Aorta (tissue), 5 donors: Measurements from ENCODE around the gene BORA. TPM values are rescaled to one million over a fixed set of nuclear protein-coding genes. Genes with fewer than 3 reads are reported as not detected.

Experiments used
- ATAC-seq: fragments of 200-7000 bp; cut with Tn5 transposase; one replicate; pipeline ENCODE4 v1.9.1; 2022; ENCODE audit warnings: moderate library complexity; ENCODE audit not compliant: low FRiP score
- DNase-seq, 2 donors: peaks; one replicate each; pipeline ENCODE4 v3.0.0-alpha.2; 2020
- H3K27ac ChIP-seq, 2 donors: one replicate each; pipeline ENCODE4 v1.5.1; 2013; ENCODE audit warnings: low read length in 2 of 2, mild to moderate bottlenecking in 2 of 2, moderate library complexity in 2 of 2, control low read depth in 1 of 2, inconsistent platforms in 1 of 2, low read depth in 1 of 2
- H3K27me3 ChIP-seq, 2 donors: one replicate each; pipeline ENCODE4 v1.6.1; 2013; ENCODE audit warnings: control low read depth in 1 of 2, low read length in 1 of 2, mild to moderate bottlenecking in 1 of 2, moderate library complexity in 1 of 2; ENCODE audit not compliant: insufficient read depth in 2 of 2, control insufficient read depth in 1 of 2
- H3K36me3 ChIP-seq, 2 donors: one replicate each; pipeline ENCODE4 v1.6.1; 2013; ENCODE audit warnings: control low read depth in 1 of 2, low read length in 1 of 2, mild to moderate bottlenecking in 1 of 2; ENCODE audit not compliant: insufficient read depth in 2 of 2, control insufficient read depth in 1 of 2
- H3K4me1 ChIP-seq, 2 donors: one replicate each; pipeline ENCODE4 v1.6.1; 2013; ENCODE audit warnings: low read length in 2 of 2, control low read depth in 1 of 2, mild to moderate bottlenecking in 1 of 2, moderate library complexity in 1 of 2; ENCODE audit not compliant: insufficient read depth in 2 of 2, control insufficient read depth in 1 of 2
- H3K4me3 ChIP-seq, 2 donors: one replicate each; pipeline ENCODE4 v1.5.1; 2013; ENCODE audit warnings: low read length in 2 of 2, control low read depth in 1 of 2, mild to moderate bottlenecking in 1 of 2
- H3K9me3 ChIP-seq: one replicate; pipeline ENCODE4 v1.6.1; 2013; ENCODE audit warnings: mild to moderate bottlenecking, low read length; ENCODE audit not compliant: control insufficient read depth
- WGBS, 2 donors: extraction: QIAGEN DNeasy Blood & Tissue Kit; methylation state at CpG; one replicate each; pipeline ENCODE4 v1.1.7; 2013; 5-methylcytosine and 5-hydroxymethylcytosine counted together
- intact Hi-C, 2 donors: fragments of 100-400 bp; cut with DNase I; formaldehyde crosslinking; loops; one replicate each; pipeline versions ENCODE4 v1.14.2 to v1.15.0; 2022
- polyA plus RNA-seq, 2 donors: library from polyadenylated mRNA; stranded (reverse); fragments of 200-250 nt; gene quantifications; one replicate each; pipeline ENCODE4 v1.2.3, GENCODE V29; 2013
- total RNA-seq, 2 donors: library from RNA; stranded (reverse); fragmentation: NEBNext Ultra II Directional; extraction: Animal tissue kit (Norgen Biotek cat#: 25700); gene quantifications; one replicate each; pipeline ENCODE4 v1.2.1, GENCODE V29; 2021
- donor health status: healthy with polysubstance abuse.
- donor health status: Bipolar disorder and iron deficiency.
- donor health status: DM: no; HTN: no; CAD: no.
- donor health status: DM: no; HTN: no; CAD: no.
- donor health status: DM: yes; HTN: yes; CAD: no.

The BORA gene
- total and polyA plus RNA-seq, 4 donors: 1.5 to 6.9 (median 2.1) TPM

GRCh38 chr13:72745260-72745659 is 17.5 kb downstream of the BORA start:
- whole genome bisulfite sequencing, 2 donors: 78 to 83% methylated on average over 1 of the region's 1 CpG
- Histone ChIP-seq H3K36me3 (peaks cover 2 to 6% of the 10 kb centered on the region in 2 donors), H3K4me3 (no peak overlapping the region), H3K27me3 (no peaks in the 10 kb centered on the region), H3K27ac (no peak overlapping the region), H3K4me1 (no peaks in the 10 kb centered on the region), H3K9me3 (no peaks in the 10 kb centered on the region)
- ATAC-seq: no peak
- intact Hi-C loops: no loop called here
- DNase-seq: no peak

GRCh38 chr13:72751220-72751619 is 23.5 kb downstream of the BORA start:
- H3K36me3 ChIP-seq: peaks cover 2 to 6% of the 10 kb centered on the region in 2 donors
- intact Hi-C loops: no loop called here

GRCh38 chr13:72754111-72754510 is 26.4 kb downstream of the BORA start:
- WGBS, 2 donors: 88 to 89% methylated on average over 6 of the region's 6 CpGs

More at GRCh38 chr13:72751220-72751619, 23.5 kb downstream of the BORA start:
- DNase-seq (no peak), ATAC-seq (no peak)
- Histone ChIP-seq H3K4me3 (no peak overlapping the region), H3K27me3 (no peaks in the 10 kb centered on the region), H3K27ac (no peak overlapping the region), H3K9me3 (no peaks in the 10 kb centered on the region), H3K4me1 (no peaks in the 10 kb centered on the region)

GRCh38 chr13:72757792-72758535 is 30.2 kb downstream of the BORA start:
- WGBS, 2 donors: 66 to 70% methylated on average over 4 of the region's 4 CpGs
- intact Hi-C loops: no loop called here
- peaks cover 0 to 2% of the 10 kb centered on the region in 2 donors for H3K36me3 ChIP-seq

More at GRCh38 chr13:72754111-72754510, 26.4 kb downstream of the BORA start:
- Histone ChIP-seq H3K36me3 (no peaks in the 10 kb centered on the region), H3K4me1 (no peaks in the 10 kb centered on the region), H3K4me3 (no peak overlapping the region), H3K27ac (no peak overlapping the region), H3K27me3 (no peaks in the 10 kb centered on the region), H3K9me3 (no peaks in the 10 kb centered on the region)
- intact Hi-C loops: no loop called here
- ATAC-seq: no peak
- DNase-seq: no peak

GRCh38 chr13:72760189-72760588 is 32.5 kb downstream of the BORA start:
- WGBS, 2 donors: 86 to 92% methylated on average over 3 of the region's 3 CpGs
- intact Hi-C loops: no loop called here

More at GRCh38 chr13:72757792-72758535, 30.2 kb downstream of the BORA start:
- ATAC-seq (no peak), DNase-seq (no peak)
- no peaks in the 10 kb centered on the region for H3K4me1 ChIP-seq
- no peak overlapping the region for H3K4me3 ChIP-seq
- no peaks in the 10 kb centered on the region for H3K27me3 ChIP-seq
- H3K9me3 ChIP-seq: no peaks in the 10 kb centered on the region
- no peak overlapping the region for H3K27ac ChIP-seq

GRCh38 chr13:72763411-72763810 is 35.7 kb downstream of the BORA start:
- H3K4me1 ChIP-seq: no peaks in the 10 kb centered on the region
- H3K9me3 ChIP-seq: no peaks in the 10 kb centered on the region
- 18 to 21% methylated on average over 2 of the region's 2 CpGs for WGBS, 2 donors
- intact Hi-C loops: no loop called here
- peaks cover 3 to 5% of the 10 kb centered on the region in 2 donors for H3K36me3 ChIP-seq
- no peaks in the 10 kb centered on the region for H3K27me3 ChIP-seq
- H3K4me3 ChIP-seq: no peak overlapping the region
- ATAC-seq (no peak), DNase-seq (no peak)
- no peak overlapping the region for H3K27ac ChIP-seq

More at GRCh38 chr13:72760189-72760588, 32.5 kb downstream of the BORA start:
- Histone ChIP-seq H3K36me3 (peaks cover 0 to 2% of the 10 kb centered on the region in 2 donors), H3K4me1 (no peaks in the 10 kb centered on the region), H3K4me3 (no peak overlapping the region), H3K27ac (no peak overlapping the region), H3K27me3 (no peaks in the 10 kb centered on the region), H3K9me3 (no peaks in the 10 kb centered on the region)
- ATAC-seq (no peak), DNase-seq (no peak)

GRCh38 chr13:72774019-72774418 is 46.3 kb downstream of the BORA start:
- no peaks in the 10 kb centered on the region for H3K27me3 ChIP-seq
- intact Hi-C loops: no loop called here

GRCh38 chr13:72781451-72782439 is 54.0 kb downstream of the BORA start, which contains the start of the genes DIS3 and PIBF1:
Gene DIS3 (minus strand): TSS chr13:72781900. CDS start chr13:72781832, 68 bp downstream.
Gene PIBF1 (plus strand): TSS chr13:72782133. CDS start chr13:72783470, 1,337 bp downstream.
- H3K9me3 ChIP-seq: no peaks in the 10 kb centered on the region
- no peaks in the 10 kb centered on the region for H3K27me3 ChIP-seq
- H3K36me3 ChIP-seq: peaks cover 3 to 12% of the 10 kb centered on the region in 2 donors
- peak within 1 kb of the TSS; percentile 73 to 96 for H3K4me3 ChIP-seq
- WGBS, 2 donors: 0% methylated on average over 80 to 81 of the region's 81 CpGs
- intact Hi-C loops: loop anchor here in 1 of 2 donors (5.0 kb wide), 1 partner anchor 54 kb away; the partner anchor contains the start of genes BORA and MZT1
- peak within 1 kb of the TSS; percentile 31 to 71 for H3K27ac ChIP-seq
- DNase-seq (peak; percentile 98 to 99), ATAC-seq (peak; percentile 100)
- H3K4me1 ChIP-seq: peaks cover 1 to 6% of the 10 kb centered on the region in 2 donors

More at GRCh38 chr13:72774019-72774418, 46.3 kb downstream of the BORA start:
- Histone ChIP-seq H3K36me3 (peaks cover 3 to 4% of the 10 kb centered on the region in 2 donors), H3K27ac (no peak overlapping the region), H3K9me3 (no peaks in the 10 kb centered on the region), H3K4me1 (no peaks in the 10 kb centered on the region), H3K4me3 (no peak overlapping the region)
- DNase-seq (no peak), ATAC-seq (no peak)
- 68 to 74% methylated on average over 2 of the region's 2 CpGs for WGBS, 2 donors
